Ovary (tissue), 3 donors: ENCODE results near the gene HCN4.

ENCODE experiments used
- CTCF ChIP-seq, 3 donors: fragments of 450-650 bp in 2 of 3; fragments of 200-600 bp in 1 of 3; IDR thresholded peaks; one replicate each; pipeline versions ENCODE4 v1.5.1 to v1.8.0; 2016 to 2022; ENCODE audit warnings: antibody characterized with exemption in 3 of 3, mild to moderate bottlenecking in 1 of 3
- EP300 ChIP-seq: sonication (generic); formaldehyde crosslinking; IDR thresholded peaks from one replicate; pipeline ENCODE4 v1.6.1; 2017; ENCODE audit warnings: antibody characterized with exemption
- POLR2A ChIP-seq: fragments of 450-650 bp; IDR thresholded peaks from one replicate; pipeline ENCODE4 v1.6.1; 2017; ENCODE audit warnings: antibody characterized with exemption, mild to moderate bottlenecking, moderate library complexity
- donor health status: DM: no; HTN: no; CAD: no.

GRCh38 chr15:73386238-73386637 is 17.5 kb upstream of the HCN4 start:
- TF ChIP-seq POLR2A (no peak), CTCF (IDR thresholded peaks at IDR 0.05) (no peak), EP300 (no peak)
